Measurements from ENCODE around the gene KLHDC3. TPM values are rescaled to one million over a fixed set of nuclear protein-coding genes. Genes with fewer than 3 reads are reported as not detected.

The KLHDC3 gene
- total and polyA plus RNA-seq, 2 of the 13 experiments (the other 11 are each of a cell fraction or from before 2014, with no cell fraction given): 78.3 to 91.5 TPM

- TF ChIP-seq ZNF605 (CRISPR knock-in tag; IDR thresholded peaks at IDR 0.05) (0 out of 2 replicates have a peak, but pooled peaks have one; percentile 20), ZNF33A (CRISPR knock-in tag; IDR thresholded peaks at IDR 0.05; ENCODE audit: borderline replicate concordance) (no peak), PLSCR1 (CRISPR knock-in tag; IDR thresholded peaks at IDR 0.05; ENCODE audit: borderline replicate concordance) (no peak), ZFP91 (CRISPR knock-in tag; IDR thresholded peaks at IDR 0.05; ENCODE audit: borderline replicate concordance) (0 out of 2 replicates have a peak, but pooled peaks have one; percentile 2), ZNF354B (CRISPR knock-in tag; IDR thresholded peaks at IDR 0.05) (peak; percentile 30; the same call in 1 of the 2 replicates), HNRNPL (IDR thresholded peaks at IDR 0.05; ENCODE audit: low read depth, low read length) (no peak), FOXC1 (CRISPR knock-in tag; IDR thresholded peaks at IDR 0.05; ENCODE audit: borderline replicate concordance) (0 out of 2 replicates have a peak, but pooled peaks have one; percentile 3)
These were observed 6.8 kb downstream of the KLHDC3 start (continued) for GRCh38 chr6:43020847-43021246.

GRCh38 chr6:43021270-43022047 is 7.4 kb downstream of the KLHDC3 start, which contains the start of gene RRP36:
Gene RRP36 (plus strand): TSS chr6:43021623. CDS start chr6:43021655, 32 bp downstream.
- H3K4me1 ChIP-seq (ENCODE audit: insufficient read depth, low read length): peaks cover 30% of the 10 kb centered on the region
- peaks cover 26 to 53% of the 10 kb centered on the region in 2 experiments for H3K36me3 ChIP-seq (replicated peaks in 1 of 2; ENCODE audit: control insufficient read depth in 1 of 2, insufficient read depth in 2 of 2, low read length in 2 of 2)
- H3K9me3 ChIP-seq (ENCODE audit: low read length): no peaks in the 10 kb centered on the region
- H3K4me2 ChIP-seq (ENCODE audit: low read depth, low read length): peak within 1 kb of the TSS; percentile 95
- in situ Hi-C loops (cut with HindIII; ENCODE audit: extremely low pct_ligation_motif_present, low pct_unique_long_range_greater_than_20kb) (no loop called here), intact Hi-C loops (cut with micrococcal nuclease; ENCODE audit: unreplicated experiment) (no loop called here)
- H3K79me2 ChIP-seq (ENCODE audit: insufficient read depth, low read length): peaks cover 25% of the 10 kb centered on the region
- peaks cover 0 to 3% of the 10 kb centered on the region in 2 experiments; a peak in 1 of 5 replicates for H3K27me3 ChIP-seq (ENCODE audit: control insufficient read depth in 1 of 2, insufficient read depth in 2 of 2, low read length in 2 of 2)
- H3K27ac ChIP-seq (ENCODE audit: extremely low read length, insufficient read depth, low read length): peak within 1 kb of the TSS; percentile 77
- no peaks in the 10 kb centered on the region for H4K20me1 ChIP-seq (ENCODE audit: insufficient read depth, low read length)
- peak; percentile 96 for ATAC-seq
- BruUV-seq (replicated peaks): TSS peak; percentile 41
- peak within 1 kb of the TSS; percentile 100 for H3K4me3 ChIP-seq (replicated peaks in 1 of 3; ENCODE audit: insufficient read depth in 1 of 3, low read depth in 2 of 3, low read length in 3 of 3)
- POLR2A ChIA-PET: interaction anchor here (0.7 to 4.3 kb wide), 26 partner anchors 7 to 275 kb away, joined by 3 to 43 read pairs (median 5); partner anchors contain the start of genes CNPY3, CUL7, CUL9 and GNMT
- CTCF ChIA-PET (ENCODE audit: low intra/inter-chr PET ratio, low total read pairs): no interaction called here
- peak; percentile 28 for FAIRE-seq
- no peak within 1 kb of the TSS for H2AFZ ChIP-seq (ENCODE audit: low read length)
- DNase-seq (ENCODE audit: low spot score): peak; percentile 74
- H3K9ac ChIP-seq (ENCODE audit: insufficient read depth, low read depth, low read length): peak within 1 kb of the TSS; percentile 90
- 5% methylated on average over 20 of the region's 56 CpGs for WGBS (ENCODE audit: low lambda C conversion rate)
- no peak for TF ChIP-seq ZSCAN29 (CRISPR knock-in tag; conservative IDR thresholded peaks at IDR 0.05)
- TF ChIP-seq GATA4 (IDR thresholded peaks at IDR 0.05; ENCODE audit: borderline replicate concordance, low read depth): peak; percentile 37; the same call in 1 of the 2 replicates
- no peak for TF ChIP-seq ZNF720 (CRISPR knock-in tag; IDR thresholded peaks at IDR 0.05)
- TF ChIP-seq SMC3 (IDR thresholded peaks at IDR 0.05; ENCODE audit: low read length): no peak
- TF ChIP-seq ZNF280D (CRISPR knock-in tag; IDR thresholded peaks at IDR 0.05): no peak
- TF ChIP-seq HCFC1 (IDR thresholded peaks at IDR 0.05; ENCODE audit: low read depth, low read length): peak; percentile 34
- TF ChIP-seq FOSL2 (CRISPR knock-in tag; IDR thresholded peaks at IDR 0.05): no peak
- TF ChIP-seq LBX2 (CRISPR knock-in tag; IDR thresholded peaks at IDR 0.05; ENCODE audit: borderline replicate concordance): no peak
- TF ChIP-seq KMT2A (CRISPR knock-in tag; IDR thresholded peaks at IDR 0.05): peak; percentile 52; the same call in 1 of the 2 replicates
